Anterior cingulate cortex (tissue), 58 donors: ENCODE results near the gene ACKR2.
A peak's percentile ranks its signal among the peaks of the same experiment; 100 is the strongest.
"Not testable (repeated sequence)": the region's sequence is repeated elsewhere in the genome, so short reads cannot be mapped to it uniquely, and the experiment has no call there.

Experiments
- DNase-seq, 58 donors: peaks; one replicate each; lab custom pipeline; 2025; lab: John Stamatoyannopoulos, UW

Gene ACKR2

DNA sequence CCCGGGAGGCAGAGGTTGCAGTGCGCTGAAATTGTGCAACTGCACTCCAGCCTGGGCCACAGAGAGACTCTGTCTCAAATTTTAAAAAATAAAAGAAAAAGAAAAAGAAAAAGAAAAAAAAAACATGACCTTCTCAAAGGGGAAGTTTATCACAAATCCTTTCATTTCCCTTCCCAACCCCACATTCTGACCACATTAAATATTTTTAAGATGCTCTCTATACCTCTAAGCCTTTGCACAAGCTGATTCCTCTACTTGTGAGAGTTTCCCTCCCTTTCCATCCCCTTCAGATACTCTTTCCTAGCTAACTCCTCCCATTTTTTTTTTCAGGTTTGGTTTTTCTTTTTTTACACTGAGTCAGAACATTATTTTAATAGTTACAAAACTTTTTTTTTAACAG, 9.0 kb upstream of the ACKR2 start:
- no peak for DNase-seq

DNA sequence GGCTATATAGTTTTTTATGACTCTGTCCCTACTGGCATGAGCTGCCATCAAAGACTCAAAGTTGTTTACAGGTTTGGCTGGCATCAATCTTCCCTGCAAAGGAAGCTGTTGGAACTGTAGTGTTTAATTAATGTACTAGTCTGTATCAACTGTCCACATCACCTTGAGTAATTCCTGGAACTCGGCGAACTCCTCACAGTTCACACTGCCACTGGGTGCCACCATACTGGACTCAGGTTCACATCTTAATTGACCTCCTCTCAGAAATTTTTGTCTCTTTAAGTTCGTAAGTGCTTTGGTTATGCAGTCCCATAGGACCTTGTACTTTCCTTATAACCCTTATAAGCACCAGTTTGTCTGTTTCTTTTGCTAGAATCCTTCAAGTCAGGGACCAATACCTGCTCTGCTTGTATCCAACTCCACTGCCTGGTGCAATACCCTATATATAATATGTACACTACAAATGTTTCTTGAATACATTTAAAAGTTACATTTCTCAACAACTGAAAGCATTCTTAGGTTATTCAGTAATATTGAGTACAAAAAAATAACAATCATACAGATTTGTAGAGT, 8.1 kb upstream of the ACKR2 start:
- no peak for DNase-seq

DNA sequence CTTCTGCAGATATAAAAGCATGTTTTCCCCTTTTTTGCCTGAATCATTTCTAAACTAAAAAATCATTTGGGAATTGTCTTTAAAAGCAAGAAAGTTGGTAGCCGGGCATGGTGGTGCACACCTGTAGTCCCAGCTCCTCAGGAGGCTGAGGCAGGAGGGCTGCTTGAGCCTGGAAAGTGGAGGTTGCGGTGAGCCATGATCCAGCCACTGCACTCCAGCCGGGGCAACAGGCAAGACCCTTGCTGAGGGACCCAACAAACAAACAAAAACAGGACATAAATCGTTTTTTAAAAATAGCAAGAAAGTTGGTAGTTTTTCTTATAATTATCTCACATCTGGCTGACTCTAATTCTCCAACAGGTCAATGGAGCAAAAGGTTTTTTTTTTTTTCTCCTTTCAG, 7.5 kb upstream of the ACKR2 start:
- no peak for DNase-seq

DNA sequence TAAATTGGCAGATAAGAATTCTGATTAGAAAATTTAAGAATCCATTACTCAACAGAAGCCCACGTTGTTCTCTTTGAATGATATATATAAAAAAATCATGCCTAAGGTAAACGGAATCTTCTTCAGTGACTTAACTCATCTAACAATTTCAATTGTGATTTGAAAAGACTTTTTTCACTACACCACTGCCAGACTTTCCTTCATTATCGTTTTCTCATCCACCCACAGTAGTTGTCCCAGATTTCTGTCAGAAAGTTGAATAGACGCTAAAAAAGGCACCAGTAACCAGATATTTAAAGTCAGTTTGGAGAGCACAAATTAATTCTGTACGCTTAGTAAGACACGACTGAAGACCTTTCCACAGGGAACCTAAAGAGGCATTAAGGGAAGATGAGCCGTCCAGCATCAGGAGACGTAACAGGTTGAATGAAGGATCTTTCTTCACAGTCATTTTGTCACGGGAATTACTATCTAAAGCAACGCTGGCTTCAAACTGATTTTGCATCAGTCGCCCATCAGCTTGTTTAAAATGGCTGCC, 6.3 kb upstream of the ACKR2 start:
- peak in 1 of 58 donors; percentile 12 for DNase-seq

DNA sequence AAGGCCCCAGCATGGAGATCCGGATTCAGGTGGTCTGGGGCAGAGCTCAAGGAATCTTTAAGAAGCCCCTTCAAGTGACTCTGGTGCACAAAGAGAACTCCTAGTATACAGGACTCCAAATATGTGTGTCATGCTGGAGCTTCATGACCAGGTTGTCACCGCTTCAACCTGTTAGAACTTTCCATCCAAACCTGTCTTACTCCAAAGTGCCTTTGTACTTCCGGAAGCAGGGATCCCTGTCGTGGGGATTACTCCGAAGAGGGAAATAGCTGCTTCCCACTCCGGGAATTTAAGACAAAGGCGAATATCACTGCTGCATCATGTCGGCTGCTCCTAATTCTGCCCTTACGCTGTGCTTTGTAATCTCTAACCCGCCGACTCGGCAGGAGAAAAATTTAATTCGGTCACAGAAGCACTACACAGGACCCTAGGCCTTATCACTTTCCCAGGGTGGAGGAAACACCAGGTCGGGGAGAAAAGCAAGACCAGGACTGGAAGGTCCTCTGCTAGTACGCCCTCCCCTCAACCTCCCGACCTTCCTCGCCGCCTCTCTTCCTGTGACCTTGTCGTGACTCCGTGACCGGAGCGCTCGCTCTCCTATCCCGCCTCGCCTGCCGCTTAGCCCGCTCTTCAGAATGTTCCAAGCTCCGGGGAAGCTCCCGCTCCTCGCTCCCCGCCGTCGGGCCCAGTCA, 5.7 kb upstream of the ACKR2 start:
- peak in 24 of 58 donors; percentile 20 to 72 (median 54) for DNase-seq

DNA sequence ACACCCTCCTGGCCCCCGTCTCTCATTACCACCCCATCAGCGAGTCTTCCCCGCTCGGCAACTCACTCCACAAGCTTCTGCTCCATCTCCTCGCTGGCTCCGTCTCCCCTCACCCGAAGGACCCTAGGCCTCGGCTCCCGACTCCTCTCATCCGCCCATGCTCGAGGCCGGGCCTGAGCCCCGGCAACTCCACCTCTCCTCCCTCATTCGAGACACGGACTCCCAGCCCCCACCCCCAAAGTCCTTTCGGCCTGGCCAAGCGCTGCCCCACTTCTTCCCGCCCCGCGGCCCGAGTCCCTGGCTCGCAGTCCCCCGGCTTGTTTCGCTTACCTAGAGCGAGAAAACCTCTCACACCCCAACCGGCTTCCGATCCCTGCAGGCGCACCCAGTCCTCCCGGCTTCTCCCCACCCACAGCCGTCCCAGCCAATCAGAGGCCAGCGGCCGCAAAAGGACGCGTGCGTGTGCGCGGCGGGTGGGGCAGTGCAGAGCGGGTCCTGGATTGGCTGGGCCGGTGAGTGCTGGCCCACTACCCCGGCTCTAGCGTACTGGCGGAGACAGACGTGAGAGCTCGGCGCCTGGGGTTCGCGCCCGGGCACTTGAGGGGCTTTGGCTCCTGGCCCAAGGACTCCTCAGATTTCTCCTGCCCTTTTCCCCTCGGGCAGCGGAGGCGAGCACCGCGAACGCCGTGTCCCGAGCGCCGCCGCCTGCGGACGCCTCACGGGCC, 5.0 kb upstream of the ACKR2 start, which contains the start of gene HIGD1A:
HIGD1A (minus strand) TSS at position 385 of the 725 bp plus-strand sequence. CDS start 10,237 bp downstream, outside the sequence.
- peak; percentile 77 to 98 (median 96) for DNase-seq

DNA sequence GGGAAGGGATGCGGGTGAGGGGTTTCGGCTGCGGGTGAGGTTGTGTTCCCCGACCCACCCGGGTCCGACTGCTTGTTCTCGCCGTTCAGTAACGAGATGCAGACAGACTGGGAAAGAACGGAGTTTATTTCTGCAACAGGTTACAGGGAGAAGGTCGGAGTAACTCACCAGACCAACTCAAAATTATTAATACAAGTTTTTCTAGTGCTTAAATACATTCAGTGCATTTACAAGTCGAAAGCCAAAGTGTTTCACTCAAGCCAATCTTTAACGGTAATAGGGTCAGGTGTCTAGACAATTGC, 4.5 kb upstream of the ACKR2 start:
- no peak for DNase-seq

DNA sequence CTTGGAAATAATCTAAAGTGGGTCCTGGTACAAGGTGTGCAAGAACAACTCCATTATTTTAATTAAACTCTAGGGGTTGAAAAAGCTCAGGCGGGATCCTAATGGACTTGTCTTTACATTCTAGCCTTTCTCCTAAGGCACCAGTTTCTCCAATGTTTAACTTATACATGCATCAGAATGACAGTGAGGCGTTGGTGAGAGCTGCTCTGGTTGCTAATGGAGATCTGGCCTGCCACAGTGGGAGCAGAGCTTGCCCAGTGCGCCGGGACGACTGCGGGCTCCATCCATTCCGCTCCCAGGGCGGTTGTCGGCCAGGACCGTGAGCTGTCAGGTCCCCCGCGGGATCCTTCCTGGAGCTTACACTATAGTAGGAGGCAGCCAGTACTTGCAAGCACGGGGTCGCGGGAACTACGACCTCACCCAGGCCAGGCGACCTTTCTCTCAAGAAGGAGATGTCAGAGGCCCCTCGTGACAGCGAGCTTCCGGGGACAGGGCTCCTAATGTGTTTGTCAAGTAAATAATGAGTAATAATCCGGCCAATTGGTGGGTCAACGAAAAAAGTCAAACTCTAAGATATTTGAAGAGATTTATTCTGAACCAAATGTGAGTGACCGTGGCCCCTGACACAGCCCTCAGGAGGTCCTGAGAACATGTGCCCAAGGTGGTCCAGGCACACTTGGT, 4.0 kb upstream of the ACKR2 start:
- DNase-seq = peak in 21 of 58 donors; percentile 3 to 44 (median 14)

DNA sequence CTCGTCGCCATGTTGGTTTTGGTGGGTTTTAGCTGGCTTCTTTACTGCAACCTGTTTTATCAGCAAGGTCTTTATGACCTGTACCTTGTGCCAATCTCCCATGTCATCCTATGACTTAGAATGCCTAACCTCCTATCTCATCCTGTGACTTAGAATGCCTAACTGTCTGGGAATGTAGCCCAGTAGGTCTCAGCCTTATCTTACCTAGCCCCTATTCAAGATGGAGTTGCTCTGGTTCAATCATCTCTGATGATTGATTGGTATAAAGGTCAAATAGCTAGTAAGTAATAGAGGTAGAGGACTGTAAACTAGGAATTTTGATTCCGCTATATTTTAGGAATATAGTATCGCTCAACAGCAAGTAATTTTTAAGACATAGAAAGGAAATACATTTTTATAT, 1.3 kb upstream of the ACKR2 start:
- DNase-seq = no peak

DNA sequence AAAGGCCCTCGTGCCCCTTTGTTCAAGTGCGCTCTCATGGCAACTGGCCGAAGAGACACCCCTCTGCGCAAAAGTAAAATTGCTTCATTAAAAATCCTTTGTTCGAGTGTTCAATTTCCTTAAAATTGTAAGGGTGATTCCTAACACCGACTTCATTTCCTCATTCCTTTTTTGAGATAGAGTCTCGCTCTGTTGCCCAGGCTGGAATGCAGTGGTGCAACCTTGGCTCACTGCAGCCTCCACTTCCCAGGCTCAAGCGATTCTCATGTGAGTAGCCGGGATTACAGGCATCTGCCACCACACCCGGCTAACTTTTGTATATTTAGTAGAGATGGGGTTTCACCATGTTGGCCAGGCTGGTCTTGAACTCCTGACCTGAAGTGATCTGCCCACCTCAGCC, 1.5 kb downstream of the ACKR2 start:
- not testable (repeated sequence) for DNase-seq

DNA sequence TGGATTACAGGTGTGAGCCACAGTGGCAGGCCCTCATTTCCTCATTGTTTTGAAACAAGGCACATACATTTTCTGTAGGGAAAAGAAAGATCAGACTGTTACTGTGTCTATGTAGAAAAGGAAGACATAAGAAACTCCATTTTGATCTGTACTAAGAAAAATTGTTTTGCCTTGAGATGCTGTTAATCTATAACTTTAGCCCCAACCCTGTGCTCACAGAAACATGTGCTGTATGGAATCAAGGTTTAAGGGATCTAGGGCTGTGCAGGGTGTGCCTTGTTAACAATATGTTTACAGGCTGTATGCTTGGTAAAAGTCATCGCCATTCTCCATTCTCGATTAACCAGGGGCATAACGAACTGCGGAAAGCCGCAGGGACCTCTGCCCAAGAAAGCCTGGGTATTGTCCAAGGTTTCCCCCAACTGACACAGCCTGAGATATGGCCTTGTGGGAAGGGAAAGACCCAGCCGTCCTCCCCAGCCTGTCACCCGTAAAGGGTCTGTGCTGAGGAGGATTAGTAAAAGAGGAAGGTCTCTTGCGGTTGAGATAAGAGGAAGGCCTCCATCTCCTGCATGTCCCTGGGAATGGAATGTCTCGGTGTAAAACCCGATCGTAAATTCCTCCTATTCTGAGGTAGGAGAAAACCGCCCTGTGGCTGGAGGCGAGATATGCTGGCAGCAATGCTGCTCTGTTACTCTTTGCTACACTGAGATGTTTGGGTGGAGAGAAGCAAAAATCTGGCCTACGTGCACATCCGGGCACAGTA, 2.1 kb downstream of the ACKR2 start:
- not testable (repeated sequence) for DNase-seq

DNA sequence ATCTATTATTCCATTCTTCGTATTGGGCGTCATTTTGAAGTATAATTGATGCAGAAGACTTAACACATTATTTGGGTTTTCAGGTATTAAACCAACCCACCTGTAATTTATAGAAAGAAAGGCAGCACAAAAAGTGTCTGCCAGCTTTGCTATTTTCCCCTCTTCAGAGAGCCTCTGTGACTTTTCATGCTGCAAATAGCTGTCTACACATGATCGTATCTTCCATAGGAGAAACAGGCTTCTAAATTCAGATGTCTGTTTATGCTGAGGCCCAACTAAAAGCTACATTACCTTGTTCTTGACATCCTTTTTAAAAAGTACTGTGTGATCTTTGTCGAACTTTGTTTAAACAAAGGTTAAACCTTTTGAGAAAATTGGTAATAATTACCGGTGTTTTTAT, 5.0 kb downstream of the ACKR2 start:
- no peak for DNase-seq

DNA sequence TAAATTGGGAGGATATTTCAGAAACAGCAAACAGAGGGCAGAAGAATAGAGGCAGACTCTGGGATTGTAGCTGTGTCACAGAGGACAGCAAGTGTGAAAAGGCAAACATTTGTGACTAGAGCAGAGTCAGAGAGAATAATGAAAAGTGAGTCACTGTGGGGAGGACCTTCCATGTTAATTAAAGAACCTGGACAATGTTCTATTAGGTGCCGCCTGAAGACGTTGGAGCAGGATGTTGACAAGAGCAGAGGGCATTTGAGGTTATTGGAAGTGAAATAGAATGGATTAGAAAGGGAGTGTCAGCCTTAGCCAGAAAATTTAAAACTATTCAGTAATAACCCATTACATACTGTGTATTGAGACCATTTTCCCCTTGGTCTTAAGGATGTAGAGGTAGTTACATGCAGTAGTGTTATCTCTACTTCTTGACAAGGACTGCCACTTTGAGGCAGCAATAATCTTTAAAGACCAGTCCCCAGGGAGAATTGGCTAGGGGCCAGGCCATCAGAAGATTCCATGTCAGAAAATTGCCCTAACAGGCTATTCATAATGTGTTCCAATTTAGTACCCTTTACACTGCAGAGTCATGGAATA, 5.8 kb downstream of the ACKR2 start:
- no peak for DNase-seq

DNA sequence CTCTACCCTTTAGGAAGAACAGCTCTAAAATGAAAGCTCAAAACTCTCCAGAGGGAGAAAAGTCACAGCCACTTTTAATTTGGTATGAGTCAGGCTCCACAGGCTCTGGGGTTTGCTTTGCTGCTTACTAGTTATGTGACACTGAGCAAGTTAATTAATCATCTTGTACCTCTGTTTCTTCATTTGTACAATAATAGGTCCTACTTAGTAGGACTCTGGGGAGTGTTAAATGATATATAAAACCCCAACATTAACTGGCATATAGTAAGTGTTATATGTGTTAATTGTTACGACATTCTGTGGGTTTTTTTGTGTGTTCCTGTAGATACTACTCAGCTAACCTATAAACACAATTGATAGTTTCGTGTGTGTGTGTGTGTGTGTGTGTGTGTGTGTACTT, 6.6 kb downstream of the ACKR2 start:
- DNase-seq = no peak

DNA sequence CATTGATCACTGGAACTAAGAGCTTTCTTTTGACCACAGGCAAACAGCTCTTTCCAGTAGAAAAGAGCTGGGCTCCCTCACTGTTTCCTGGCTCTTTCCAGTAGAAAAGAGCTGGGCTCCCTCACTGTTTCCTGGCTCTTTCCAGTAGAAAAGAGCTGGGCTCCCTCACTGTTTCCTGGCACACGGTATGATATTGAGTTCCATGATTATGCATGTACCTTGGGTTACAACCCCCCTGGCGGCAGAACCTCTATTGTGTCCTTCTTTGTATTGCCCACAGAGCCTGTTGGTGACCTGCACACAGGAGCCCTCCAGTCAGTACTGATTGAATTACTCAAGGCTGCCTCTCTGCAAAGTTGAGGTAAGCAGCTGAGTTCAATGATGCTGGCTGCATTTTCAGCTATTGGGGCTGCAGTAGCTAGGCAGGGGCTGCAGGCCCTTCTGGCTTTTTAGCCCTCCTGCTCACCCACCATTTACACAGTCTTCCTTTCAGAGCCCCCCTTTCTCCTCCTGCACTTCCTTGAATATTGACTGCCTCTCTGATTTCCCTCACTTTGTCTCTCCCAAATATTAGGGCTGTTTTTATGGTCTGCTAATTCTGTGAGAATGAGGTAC, 10.2 kb downstream of the ACKR2 start:
- peak in 1 of 58 donors; percentile 1 for DNase-seq

DNA sequence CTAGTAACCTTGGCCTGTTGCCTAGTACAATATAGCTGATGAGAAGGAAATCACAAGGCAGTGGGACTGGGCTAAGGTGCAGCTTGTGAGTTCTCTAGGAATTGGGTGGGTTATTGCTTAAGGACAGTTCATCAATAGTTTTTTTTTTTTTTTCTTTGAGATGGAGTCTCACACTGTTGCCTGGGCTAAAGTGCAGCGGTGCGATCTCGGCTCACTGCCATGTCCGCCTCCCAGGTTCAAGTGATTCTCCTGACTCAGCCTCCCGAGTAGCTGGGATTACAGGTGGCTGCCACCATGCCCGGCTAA, 11.5 kb downstream of the ACKR2 start:
- no peak for DNase-seq

DNA sequence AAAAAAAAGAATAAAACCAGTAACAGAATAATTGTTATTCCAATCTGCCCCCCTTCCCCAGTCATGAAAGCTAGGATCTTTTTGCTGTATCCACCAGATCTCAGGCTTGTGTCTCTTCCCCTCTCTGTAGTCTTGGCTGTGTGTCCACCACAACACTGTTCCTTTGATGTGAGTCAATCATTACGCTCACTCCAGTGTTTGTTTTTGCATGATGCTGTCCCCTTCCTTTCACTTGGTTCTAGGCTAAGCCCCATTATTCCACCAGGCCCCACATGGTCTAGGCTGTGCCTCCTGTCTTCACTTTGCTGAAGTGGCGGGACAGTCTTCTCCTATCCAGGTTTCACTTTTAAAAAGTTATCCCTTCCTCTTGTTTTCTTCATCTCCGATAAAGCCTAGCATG, 13.6 kb downstream of the ACKR2 start:
- DNase-seq = no peak

DNA sequence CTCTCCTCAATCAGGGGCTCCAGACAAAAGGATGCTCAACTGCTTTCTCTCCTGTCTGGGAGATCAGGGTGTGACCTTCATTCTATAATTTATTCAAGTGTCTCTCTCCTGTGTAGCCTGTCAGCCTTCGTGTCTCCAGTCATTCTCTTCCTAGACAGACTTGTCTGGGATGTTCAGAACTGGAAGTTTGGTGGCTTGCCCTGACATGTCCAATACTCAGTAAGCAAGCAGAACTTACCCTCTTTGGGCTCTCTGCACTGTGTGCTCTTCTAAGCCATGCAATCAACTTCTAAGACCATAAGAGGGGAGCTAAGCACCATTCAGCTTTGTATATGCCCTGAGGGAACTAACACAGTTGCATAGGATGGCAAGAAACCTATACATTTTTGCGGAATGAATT, 14.1 kb downstream of the ACKR2 start:
- DNase-seq = no peak

DNA sequence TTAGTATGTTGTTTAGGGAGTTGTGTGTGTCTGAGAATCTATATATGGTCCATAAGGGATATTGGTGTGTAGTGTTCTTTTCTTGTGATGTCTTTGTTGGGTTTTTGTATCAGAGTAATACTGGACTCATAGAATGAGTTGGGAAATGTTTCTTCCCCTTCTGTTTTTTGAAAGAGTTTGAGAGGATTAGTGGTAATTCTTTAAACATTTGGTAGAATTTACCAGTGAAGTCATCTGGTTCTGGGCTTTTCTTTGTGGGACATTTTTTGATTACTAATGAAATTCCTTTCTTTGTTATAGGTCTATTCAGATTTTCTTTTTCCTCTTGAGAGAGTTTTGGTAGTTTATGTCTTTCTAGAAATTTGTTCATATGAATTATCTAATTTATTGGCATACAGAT, 16.9 kb downstream of the ACKR2 start:
- DNase-seq = no peak

DNA sequence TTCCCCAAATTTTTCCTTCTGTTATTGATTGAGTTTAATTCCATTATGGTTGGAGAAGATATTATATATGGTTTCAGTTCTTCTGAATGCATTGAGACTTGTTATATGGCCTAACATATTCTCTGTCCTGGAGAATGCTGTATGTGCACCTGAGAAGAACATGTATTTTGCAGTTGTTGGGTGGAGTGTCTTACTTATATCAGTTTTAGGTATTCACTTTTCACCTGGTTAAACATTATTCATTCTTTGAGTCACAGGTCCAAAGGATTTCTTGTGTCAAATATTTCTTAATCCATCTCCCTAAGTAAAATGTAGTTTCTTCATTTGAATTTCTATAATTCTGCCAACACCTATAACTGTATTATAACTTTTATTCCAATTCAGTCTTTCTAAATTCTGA, 17.8 kb downstream of the ACKR2 start:
- DNase-seq = no peak
